Measurements from ENCODE around the gene HIP1.
"Not testable (repeated sequence)": the region's sequence is repeated elsewhere in the genome, so short reads cannot be mapped to it uniquely, and the experiment has no call there.

The HIP1 gene

DNA sequence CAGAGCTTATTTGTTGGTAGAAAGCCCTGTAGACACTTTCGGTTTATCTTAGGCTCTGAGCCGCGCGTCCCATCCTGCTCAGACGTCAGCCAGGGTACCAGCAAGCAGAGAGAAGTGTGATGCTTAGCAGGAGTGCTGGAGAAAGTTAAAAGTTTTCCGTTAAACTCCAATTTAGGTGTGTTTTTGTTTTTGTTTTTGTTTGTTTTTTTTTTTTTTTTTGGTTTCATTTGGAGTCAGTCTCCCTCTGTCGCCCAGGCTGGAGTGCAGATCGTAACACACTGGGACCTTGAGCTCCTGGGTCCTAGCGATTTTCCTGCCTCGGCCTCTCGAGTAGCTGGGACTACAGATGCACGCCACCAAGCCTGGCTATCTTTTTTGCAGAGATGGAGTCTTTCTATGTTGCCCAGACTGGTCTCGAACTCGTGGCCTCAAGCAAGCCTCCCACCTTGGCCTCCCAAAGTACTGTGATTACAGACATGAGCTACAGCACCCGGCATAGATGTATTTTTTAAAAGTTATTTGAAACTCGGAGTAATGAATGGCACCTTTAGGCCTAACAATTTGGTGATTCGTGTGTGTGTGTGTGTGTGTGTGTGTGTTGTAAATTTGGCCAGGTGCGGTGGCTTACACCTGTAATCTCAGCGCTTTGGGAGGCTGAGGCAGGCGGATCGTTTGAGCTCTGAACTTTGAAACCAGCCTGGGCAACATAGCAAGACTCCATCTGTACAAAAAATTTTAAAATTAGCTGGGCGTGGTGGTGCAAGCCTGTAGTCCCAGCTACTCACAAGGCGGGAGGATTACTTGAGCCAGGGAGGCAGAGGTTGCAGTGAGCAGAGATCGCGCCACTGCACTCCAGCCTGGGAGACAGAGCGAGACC, 1.3 kb upstream of the HIP1 start:
- no peak for DNase-seq (ENCODE audit: low read depth in 2 of 2)

GRCh38 chr7:75738975-75739795, 444 bp upstream of the HIP1 start:
- DNase-seq (ENCODE audit: low read depth in 2 of 2) = peak; percentile 98 to 100

DNA sequence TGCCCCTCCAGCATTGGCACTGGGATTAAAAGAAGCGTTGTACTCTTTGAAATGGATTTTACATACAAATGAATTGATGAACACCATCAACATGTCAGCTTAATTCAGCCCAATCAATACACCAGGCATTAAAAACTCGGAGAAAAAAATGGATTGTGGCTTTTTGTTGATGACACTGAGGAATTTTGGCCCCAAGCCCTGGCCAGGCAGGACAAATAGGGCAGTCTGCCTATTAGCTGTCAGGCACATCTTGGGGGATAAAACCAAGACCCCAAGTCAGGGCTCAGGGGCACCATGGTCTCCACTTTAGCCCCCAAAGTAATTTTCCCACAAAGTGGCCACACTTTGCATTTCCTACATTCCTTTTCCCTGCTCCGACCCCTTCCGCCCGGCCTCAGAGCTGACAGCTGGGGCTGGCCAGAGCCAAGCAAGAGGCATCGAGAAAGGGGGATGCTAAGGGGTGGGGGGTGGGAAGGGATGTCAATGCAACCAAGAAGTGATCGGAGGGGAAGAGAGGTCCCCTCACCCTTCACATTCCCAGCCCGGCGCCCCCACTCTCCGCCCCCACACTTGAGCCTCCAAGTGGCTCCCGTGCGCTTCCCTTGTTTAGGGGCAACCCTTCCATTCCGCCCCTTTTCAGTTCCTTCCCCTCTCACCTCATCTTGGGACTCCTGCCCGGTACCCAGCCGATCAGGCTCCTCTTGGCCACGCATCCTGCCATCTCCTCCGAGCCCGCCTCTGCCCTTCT, 711 bp downstream of the HIP1 start:
- DNase-seq (ENCODE audit: low read depth in 2 of 2) = no peak

GRCh38 chr7:75735581-75736350, 3.0 kb downstream of the HIP1 start:
- no peak for DNase-seq (ENCODE audit: low read depth in 2 of 2)

DNA sequence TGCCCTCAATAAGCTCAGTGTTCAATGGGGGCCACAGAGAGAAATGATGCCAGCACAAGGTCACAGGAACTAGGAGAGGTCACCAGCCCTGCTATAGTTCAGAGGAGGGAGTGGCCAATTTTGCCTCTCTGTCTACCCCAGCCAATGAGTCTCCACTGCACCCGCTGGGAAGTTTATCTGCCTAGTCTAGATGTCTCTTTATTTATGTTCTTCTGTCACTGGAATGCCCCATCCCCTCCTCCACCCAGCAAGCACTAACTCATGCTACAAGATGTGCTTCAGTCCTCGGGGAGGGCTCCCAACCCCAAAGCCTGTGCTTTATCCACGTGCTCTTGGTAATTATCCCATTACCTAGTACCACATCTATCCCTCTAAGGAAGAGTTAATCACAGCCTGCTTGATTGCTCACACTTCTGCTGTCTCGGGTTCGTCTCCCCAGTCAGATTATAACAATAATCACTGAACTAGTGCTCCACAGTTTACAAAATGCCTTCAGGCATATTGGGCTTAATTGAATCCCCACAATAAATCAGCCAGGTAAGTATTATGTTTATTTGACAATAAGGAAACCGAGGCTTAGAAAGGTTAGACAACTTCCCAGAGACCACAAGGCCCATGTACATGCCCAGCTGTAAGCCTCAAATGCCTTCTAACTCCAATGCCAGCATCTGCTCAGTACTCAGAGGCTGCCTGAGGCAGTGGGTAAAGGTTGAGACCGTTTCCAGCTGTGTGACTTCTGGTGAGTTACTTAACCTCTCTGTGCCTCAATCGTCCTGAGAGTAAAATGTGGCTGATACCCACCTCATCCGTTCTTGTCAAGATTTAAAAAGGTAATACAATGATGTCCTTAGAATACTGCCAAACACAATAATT, 3.9 kb downstream of the HIP1 start:
- DNase-seq (ENCODE audit: low read depth in 2 of 2) = no peak

DNA sequence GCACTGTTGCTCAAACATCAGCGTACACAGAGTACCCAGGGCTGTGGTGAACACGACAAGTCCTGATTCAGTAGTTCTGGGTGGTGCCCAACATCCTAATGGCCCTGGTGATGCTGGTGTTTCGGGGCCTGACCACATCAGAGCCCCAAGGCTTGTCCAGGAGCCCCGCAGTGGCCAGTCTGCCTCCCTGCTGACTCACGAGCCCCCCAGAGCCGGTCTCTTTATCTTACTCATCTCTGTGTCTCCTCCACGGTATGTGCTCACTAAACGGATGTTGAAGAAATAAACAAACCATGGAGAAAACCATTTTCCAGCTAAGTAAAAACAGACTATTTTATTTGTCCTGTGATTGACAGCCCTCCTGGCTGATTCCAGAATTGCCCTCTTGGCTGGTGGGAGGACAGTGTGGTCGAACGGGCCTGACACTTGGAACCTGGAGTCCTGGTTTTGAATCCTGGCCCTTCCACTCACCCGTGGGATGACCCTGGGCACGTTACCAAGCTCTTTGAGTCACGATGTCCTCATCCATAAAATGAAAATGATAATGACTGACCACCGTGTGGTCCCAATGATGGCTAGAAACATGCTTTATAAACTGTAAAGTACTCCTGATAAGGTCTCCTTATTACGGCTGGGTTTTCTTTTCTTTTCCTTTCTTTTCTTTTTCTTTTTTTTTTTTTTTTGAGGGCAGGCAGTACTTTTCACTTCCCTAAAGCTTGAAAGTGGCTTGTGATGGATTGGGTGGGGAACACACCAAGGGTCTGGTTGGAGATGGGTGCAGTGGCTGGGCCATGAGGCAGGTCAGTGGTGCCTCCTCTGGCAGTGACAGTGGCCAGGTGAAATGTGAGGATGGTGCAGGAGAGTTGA, 5.7 kb downstream of the HIP1 start:
- DNase-seq (ENCODE audit: low read depth in 2 of 2) = no peak

DNA sequence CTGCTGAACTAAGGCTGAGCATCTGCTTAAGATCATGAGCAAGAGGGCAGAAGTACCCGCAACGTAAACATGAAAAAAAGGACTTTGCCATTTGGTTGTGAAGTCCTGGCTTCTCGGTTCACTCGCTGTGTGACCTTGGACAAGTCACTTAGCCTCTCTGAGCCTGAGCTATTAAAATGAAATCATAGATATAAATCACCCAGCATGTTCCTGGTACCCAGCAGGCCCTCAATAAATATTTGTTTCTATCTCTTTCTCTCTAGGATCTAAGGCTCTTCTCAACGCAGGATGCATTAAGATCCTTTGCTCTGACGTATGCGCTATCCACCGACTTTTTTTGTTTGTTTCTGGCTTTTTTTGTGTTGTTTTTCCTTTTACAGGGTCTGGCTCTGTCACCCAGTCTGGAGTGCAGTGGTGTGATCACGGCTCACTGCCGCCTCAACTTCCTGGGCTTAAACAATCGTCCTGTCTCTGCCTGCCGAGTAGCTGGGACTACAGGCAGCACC, 6.7 kb downstream of the HIP1 start:
- DNase-seq (ENCODE audit: low read depth in 2 of 2) = no peak

DNA sequence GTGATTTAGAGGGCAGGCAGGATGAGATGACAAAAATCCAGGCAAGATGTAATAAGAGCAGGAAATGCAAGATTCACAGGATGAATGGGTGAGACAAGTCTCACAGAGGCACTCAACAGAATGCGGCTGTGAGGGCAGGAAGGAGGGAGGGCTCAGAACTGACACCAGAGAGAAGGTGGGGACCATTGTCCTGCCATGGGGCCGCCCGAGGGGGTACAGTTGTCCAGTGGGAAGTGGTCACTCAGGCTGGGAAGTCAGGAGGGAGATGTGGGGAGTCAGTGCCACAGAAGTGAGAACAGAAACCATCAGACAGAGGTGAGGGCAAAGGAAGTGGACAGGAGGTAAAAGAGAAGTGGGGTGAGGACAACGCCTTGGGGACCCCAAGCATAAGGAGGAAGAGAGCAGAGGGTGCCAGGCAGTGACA, 8.9 kb downstream of the HIP1 start:
- DNase-seq (ENCODE audit: low read depth in 2 of 2) = no peak

GRCh38 chr7:75727881-75728593, 10.7 kb downstream of the HIP1 start:
- DNase-seq (ENCODE audit: low read depth in 2 of 2) = no peak

DNA sequence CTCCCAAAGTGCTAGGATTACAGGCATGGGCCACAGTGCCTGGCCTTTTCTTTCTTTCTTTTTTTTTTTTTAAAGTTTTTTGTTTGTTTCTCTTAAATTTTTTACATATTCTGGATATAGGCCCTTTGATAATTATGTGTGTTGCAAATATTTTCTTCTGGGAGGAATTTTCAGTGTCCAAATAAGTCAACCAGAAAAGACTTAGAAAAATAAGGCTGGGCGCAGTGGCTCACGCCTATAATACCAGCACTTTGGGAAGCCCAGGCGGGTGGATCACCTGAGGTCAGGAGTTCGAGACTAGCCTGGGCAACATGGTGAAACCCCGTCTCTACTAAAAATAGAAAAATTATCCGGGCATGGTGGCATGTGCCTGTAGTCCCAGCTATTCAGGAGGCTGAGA, 11.4 kb downstream of the HIP1 start:
- DNase-seq (ENCODE audit: low read depth in 2 of 2) = not testable (repeated sequence)

DNA sequence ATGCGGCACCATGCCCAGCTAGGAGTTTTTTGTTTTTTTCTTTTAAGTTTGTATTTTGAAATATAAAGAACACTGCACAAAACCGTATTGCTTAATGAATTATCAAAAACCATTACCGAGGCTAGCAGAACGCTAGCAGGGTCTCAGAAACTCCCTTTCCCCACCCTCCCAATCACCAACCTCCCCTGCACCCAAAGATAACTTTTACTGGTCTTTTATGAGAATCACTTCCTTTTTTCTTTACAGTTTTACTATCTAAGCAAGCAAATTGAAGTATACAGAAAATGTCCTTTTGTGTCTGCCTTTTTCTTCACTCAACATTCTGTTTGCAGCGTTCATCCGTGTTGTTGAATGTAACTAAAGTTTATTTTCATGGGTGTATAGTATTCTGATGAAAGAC, 13.4 kb downstream of the HIP1 start:
- DNase-seq (ENCODE audit: low read depth in 2 of 2) = no peak

DNA sequence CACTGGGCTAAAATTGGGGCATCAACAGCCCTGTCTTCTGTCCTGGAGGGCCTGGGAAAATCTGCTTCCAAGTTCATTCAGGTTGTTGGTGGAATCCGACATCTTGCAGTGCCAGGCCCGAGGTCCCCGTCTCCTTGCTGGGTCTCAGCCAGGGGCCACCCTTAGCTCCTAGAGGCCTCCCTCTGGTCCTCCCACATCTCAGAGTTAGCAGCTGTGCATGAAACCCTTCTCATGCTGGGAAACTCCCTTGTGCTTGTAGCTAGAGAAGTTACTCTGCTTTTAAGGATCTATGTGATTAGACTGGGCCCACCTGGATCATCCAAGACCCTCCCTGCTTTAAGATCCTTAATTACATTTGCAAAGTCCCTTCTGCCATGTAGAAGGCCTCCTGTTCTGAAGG, 15.3 kb downstream of the HIP1 start:
- no peak for DNase-seq (ENCODE audit: low read depth in 2 of 2)

GRCh38 chr7:75722373-75722772, 16.4 kb downstream of the HIP1 start:
- no peak for DNase-seq (ENCODE audit: low read depth in 2 of 2)

DNA sequence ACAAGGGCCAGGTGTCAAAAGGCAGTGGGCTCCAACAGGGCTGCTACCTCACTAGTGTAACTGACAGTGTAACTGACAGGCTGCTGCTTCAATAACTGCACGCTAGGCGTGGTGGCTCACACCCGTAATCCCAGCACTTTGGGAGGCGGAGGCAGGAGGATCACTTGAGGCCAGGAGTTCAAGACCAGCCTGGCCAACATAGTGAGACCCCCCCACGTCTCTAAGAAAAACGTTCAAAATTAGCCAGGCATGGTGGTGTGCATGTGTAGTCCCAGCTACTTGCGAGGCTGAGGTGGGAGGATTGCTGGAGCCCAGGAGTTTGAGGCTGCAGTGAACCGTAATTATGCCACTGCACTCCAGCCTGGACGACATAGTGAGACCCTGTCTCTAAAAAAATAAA, 16.8 kb downstream of the HIP1 start:
- DNase-seq (ENCODE audit: low read depth in 2 of 2) = not testable (repeated sequence)

- no peak for DNase-seq (ENCODE audit: low read depth in 2 of 2)
These were observed 17.3 kb downstream of the HIP1 start for GRCh38 chr7:75721426-75721825.

- DNase-seq (ENCODE audit: low read depth in 2 of 2) = no peak
These were observed 19.1 kb downstream of the HIP1 start for GRCh38 chr7:75719626-75720025.

DNA sequence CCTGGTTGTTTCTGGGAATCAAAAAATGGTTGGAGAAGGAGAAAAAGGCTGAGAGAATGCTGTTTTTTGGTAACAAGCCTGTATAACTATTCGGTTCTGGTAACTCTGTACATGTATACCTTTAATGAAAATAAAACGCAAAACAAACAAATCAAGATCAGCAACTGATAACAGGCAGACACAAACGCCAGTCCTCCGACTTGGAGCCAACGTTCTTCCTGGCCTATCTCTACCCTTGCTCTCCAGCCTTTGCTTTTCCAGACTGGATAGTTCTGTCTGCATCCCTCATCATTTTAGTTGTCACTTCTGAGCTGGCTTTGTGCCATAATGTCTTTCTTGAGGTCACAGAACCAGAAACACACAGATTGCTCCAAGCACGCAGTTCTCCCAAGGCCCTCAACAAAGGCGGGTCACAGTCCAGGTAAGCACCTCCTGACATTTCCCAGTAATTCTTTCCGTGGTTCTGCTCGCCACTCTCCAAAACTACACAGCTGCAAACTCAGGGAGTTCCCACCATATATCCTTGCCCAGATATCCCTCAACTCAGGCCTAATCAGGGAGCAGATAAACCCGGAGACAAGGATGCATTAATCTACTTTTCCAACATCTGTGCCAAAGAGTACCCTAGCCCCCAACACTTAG, 20.2 kb downstream of the HIP1 start:
- DNase-seq (ENCODE audit: low read depth in 2 of 2) = no peak

GRCh38 chr7:75717746-75718145, 21.0 kb downstream of the HIP1 start:
- not testable (repeated sequence) for DNase-seq (ENCODE audit: low read depth in 2 of 2)

All from stimulated activated CD4-positive, alpha-beta T cell treated with anti-CD3 and anti-CD28 coated beads, Interleukin-1b, Interleukin-23, amount 100 ng/mL, for 1 hour (primary cell).